Progenitor cell of endocrine pancreas (in vitro differentiated cells): Measurements from ENCODE around the gene TIMM8B. TPM values are rescaled to one million over a fixed set of nuclear protein-coding genes. Genes with fewer than 3 reads are reported as not detected.

Experiments
- DNase-seq: peaks from one replicate; pipeline ENCODE4 v3.0.0; 2021; ENCODE audit warnings: low spot score; ENCODE audit not compliant: unreplicated experiment
- H3K27ac Mint-ChIP-seq: 2 replicates; pipeline ENCODE4 v1.8.0; 2021; ENCODE audit warnings: mild to moderate bottlenecking, moderate library complexity, mixed read lengths
- H3K27me3 Mint-ChIP-seq: 2 replicates; pipeline ENCODE4 v1.8.0; 2021; ENCODE audit warnings: mixed read lengths
- H3K36me3 Mint-ChIP-seq: 2 replicates; pipeline ENCODE4 v1.8.0; 2022; ENCODE audit warnings: mixed read lengths; ENCODE audit not compliant: insufficient read depth
- H3K4me1 Mint-ChIP-seq: 2 replicates; pipeline ENCODE4 v1.8.0; 2021; ENCODE audit warnings: low read depth, mixed read lengths
- H3K4me3 Mint-ChIP-seq: 2 replicates; pipeline ENCODE4 v1.8.0; 2021; ENCODE audit warnings: low read depth, mild to moderate bottlenecking, moderate library complexity, mixed read lengths
- H3K9me3 Mint-ChIP-seq: 2 replicates; pipeline ENCODE4 v1.8.0; 2021; ENCODE audit warnings: low read depth, mixed read lengths
- long read RNA-seq: library from polyadenylated mRNA; unstranded; transcript quantifications from one replicate; pipeline ENCODE4 v2.0.0, GENCODE V29; 2020
- total RNA-seq: library from RNA; stranded (reverse); gene quantifications from 2 replicates; pipeline ENCODE4 v1.2.1, GENCODE V29; 2021
- TF ChIP-seq, protein P1 (sequence below): fragments of 200-600 bp; sonication (generic); IDR thresholded peaks from one replicate; pipeline ENCODE4 v1.5.0; 2021; ENCODE audit warnings: antibody characterized with exemption, mild to moderate bottlenecking; ENCODE audit not compliant: unreplicated experiment

Gene TIMM8B, protein sequence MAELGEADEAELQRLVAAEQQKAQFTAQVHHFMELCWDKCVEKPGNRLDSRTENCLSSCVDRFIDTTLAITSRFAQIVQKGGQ
- 71.2 and 71.7 TPM in 2 replicates for total RNA-seq
- long read RNA-seq, transcript TIMM8B-201 (2 exons, 819 nt) = major isoform, 12 of 22 reads
- long read RNA-seq, transcript TIMM8B-203 (3 exons, 1,155 nt) = minor isoform, 5 of 22 reads
- long read RNA-seq, partial matches to known transcripts = 0 of 22 reads
- long read RNA-seq, other reads (novel, unspliced or antisense) = 5 of 22 reads

DNA sequence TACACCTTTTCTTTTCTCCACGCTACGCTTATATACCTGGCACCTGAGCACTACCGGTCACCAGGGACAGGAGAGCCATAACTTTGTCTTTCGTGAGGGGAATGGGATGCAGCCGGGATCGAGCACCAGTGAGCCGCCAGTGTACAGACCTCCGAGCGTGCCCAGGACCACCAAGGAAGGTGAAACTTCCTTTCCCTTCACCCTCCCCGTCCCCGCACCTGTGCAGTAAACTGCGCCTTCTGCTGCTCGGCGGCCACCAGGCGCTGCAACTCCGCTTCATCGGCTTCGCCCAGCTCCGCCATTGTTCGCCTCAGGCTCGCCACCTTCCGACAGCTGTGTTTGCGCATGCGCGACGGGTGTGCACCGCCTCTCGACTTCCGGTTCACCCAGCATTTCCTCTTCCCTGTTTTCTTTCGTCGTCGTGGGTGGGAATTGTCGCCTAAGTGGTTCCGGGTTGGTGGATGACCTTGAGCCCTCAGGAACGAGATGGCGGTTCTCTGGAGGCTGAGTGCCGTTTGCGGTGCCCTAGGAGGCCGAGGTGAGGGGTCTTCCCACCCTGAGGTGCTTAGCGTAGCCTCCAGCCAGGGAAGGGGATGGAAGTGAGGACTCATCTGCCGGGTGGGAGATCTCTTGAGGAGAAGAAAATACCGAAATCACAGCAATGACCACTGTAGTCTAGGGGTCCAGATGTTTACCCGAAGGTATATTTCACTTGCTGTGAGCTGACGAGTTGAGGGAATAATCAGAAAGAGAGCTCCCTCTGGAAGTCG lies at the start of gene TIMM8B, which contains the start of gene SDHD:
TSS of gene TIMM8B (minus strand) at position 335 of the 770 bp plus-strand sequence. CDS start at position 302, 33 bp downstream.
TSS of gene SDHD (plus strand) at position 452 of the 770 bp plus-strand sequence. CDS start at position 487, 35 bp downstream.
- TF ChIP-seq, protein P1, sequence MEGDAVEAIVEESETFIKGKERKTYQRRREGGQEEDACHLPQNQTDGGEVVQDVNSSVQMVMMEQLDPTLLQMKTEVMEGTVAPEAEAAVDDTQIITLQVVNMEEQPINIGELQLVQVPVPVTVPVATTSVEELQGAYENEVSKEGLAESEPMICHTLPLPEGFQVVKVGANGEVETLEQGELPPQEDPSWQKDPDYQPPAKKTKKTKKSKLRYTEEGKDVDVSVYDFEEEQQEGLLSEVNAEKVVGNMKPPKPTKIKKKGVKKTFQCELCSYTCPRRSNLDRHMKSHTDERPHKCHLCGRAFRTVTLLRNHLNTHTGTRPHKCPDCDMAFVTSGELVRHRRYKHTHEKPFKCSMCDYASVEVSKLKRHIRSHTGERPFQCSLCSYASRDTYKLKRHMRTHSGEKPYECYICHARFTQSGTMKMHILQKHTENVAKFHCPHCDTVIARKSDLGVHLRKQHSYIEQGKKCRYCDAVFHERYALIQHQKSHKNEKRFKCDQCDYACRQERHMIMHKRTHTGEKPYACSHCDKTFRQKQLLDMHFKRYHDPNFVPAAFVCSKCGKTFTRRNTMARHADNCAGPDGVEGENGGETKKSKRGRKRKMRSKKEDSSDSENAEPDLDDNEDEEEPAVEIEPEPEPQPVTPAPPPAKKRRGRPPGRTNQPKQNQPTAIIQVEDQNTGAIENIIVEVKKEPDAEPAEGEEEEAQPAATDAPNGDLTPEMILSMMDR = peak; percentile 36
- peak; percentile 95 for DNase-seq
- Mint-ChIP-seq H3K27me3 (no peaks in the 10 kb centered on the region), H3K9me3 (no peaks in the 10 kb centered on the region), H3K36me3 (peaks cover 42% of the 10 kb centered on the region), H3K4me1 (peaks cover 31% of the 10 kb centered on the region), H3K27ac (peak within 1 kb of the TSS; percentile 98), H3K4me3 (peak within 1 kb of the TSS; percentile 100)

DNA sequence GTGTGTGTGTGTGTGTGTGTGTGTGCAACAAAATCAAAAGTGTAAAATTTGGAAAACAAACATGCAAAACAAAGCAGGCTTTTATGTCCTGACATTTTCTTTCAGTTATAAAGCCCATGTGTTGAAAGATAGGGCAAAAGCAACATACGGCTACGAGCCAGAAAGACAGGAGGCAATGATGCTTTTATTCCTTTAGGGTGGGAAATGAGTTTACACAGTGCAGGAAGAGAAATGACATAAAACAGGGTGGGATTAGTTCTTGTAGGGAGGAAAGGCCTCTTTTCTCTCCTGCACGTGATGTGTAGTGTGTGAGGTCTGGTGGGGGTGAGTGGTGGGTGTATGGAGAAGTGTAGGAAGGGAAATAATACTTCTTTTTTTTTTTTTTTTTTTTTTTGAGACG lies 47.9 kb upstream of the TIMM8B start:
- TF ChIP-seq, protein P1 = no peak
- Mint-ChIP-seq H3K27me3 (no peaks in the 10 kb centered on the region), H3K9me3 (no peaks in the 10 kb centered on the region)

DNA sequence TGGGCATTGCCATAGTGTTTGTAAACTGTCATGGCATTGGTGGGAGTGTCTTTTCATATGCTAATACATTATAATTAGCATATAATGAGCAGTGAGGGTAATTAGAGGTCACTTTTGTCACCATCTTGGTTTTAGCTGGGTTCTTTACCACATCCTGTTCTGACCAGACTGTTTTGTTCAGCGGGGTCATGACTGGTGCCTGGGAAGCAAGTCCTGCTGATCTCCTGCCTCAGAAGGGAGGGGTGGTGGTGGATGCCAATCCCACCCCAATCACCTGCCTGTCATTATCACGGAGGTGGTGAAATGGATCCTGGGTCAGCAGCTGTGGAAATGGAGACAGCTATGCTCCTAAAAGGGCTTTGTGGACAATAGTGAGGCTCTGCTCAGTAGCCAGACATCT lies 46.2 kb upstream of the TIMM8B start:
- TF ChIP-seq, protein P1 = no peak
- no peaks in the 10 kb centered on the region for H3K9me3 Mint-ChIP-seq
- DNase-seq = no peak

More for the DNA sequence above, 47.9 kb upstream of the TIMM8B start:
- H3K27ac Mint-ChIP-seq = no peak overlapping the region
- no peak for DNase-seq
- H3K36me3 Mint-ChIP-seq = no peaks in the 10 kb centered on the region
- no peaks in the 10 kb centered on the region for H3K4me1 Mint-ChIP-seq
- no peak overlapping the region for H3K4me3 Mint-ChIP-seq

DNA sequence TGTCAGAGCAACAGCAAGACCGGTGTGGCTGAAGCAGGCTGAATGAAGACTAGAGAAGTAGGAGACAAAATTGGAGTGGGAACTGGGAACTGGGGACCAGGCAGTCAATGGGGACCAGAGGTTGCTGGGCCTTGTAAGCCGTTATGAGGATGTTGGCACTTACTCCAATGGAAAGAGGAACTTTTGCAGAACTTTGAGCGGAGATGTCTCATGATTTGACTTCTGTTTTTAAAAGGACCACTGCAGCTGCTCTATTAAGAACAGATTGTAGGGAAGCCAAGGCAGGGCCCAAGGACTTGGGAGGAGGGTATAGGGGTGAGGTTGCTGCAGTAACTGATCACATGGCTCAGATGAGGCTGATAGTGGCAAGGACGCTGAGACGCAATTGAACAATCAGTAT lies 43.1 kb upstream of the TIMM8B start:
- no peaks in the 10 kb centered on the region for H3K27me3 Mint-ChIP-seq
- no peaks in the 10 kb centered on the region for H3K36me3 Mint-ChIP-seq
- TF ChIP-seq, protein P1 = no peak
- H3K27ac Mint-ChIP-seq = no peak overlapping the region
- no peak overlapping the region for H3K4me3 Mint-ChIP-seq
- no peaks in the 10 kb centered on the region for H3K4me1 Mint-ChIP-seq
- DNase-seq = no peak
- H3K9me3 Mint-ChIP-seq = no peaks in the 10 kb centered on the region

More for the DNA sequence above, 46.2 kb upstream of the TIMM8B start:
- Mint-ChIP-seq H3K36me3 (no peaks in the 10 kb centered on the region), H3K27ac (no peak overlapping the region), H3K4me3 (no peak overlapping the region), H3K4me1 (no peaks in the 10 kb centered on the region), H3K27me3 (no peaks in the 10 kb centered on the region)

DNA sequence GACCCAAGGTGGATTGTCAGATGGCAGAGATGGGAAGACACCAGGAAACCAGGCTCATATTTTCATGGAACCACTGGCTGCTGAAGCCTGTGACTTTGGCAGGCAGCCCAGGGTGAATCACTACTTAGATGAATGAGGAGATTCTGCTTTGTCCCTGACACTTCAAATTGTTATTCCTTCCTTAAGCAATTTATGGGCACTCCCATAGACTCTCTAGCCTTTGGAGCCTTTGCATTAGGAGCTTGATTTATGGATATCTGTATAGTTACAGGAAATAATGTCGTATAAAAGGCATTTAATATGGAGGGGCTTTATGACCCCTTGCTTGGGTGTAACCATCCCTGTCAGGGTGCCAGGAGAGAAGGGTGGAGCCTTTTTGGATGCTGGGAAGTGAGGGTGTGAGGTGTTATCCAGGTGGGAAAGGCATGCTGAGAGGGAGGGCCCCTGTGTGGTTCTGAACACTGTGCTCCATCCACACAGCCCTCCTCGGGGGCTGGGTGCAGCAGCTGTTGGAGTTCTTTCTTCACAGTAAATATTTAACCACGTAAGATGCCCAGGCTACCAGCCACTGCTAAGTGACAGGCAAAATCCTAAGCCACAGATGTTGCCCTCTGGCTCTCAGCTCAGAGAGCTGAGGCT lies 42.0 kb upstream of the TIMM8B start:
- no peaks in the 10 kb centered on the region for H3K4me1 Mint-ChIP-seq
- H3K9me3 Mint-ChIP-seq = no peaks in the 10 kb centered on the region
- no peaks in the 10 kb centered on the region for H3K27me3 Mint-ChIP-seq
- TF ChIP-seq, protein P1 = no peak
- no peaks in the 10 kb centered on the region for H3K36me3 Mint-ChIP-seq
- H3K4me3 Mint-ChIP-seq = no peak overlapping the region
- DNase-seq = no peak
- no peak overlapping the region for H3K27ac Mint-ChIP-seq
